ENCODE measurements around the gene CXXC5. TPM values are rescaled to one million over a fixed set of nuclear protein-coding genes. Genes with fewer than 3 reads are reported as not detected.

The CXXC5 gene
- total and polyA plus RNA-seq, 9 of the 15 experiments (the other 6 are each of a cell fraction or from before 2014, with no cell fraction given): 1.9 to 123 (median 45.8) TPM

DNA sequence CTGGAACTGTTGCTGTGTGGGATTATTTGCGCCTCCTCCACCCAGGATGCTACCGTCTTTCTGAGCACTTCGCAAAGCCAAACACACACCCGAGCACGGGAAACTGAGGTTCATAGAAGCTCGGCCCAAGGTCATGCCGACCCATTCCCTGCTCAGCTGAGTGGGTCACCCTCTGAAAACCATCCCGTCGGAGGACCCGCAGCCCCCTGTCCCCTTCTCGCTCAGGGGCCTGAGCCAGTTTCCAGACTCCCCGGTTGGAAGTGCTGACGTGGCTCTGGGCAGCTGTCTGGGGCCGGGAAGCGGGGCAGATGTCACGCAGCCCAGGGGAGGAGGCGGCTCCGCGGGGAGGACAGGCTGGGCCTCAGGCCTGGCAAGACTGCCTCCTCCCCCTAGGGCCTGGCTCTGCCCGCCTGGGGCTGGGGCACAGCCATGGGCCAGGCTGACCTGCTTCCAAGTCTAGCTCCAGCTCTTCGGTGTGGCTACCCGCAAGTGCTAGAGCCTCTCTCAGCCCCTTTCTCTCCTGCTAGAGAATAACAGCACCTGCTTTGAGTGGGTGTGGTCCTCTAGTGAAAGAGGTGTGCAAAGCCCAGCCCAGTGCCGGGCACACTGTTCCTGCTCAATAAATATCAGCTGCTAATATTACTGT, 9.9 kb upstream of the CXXC5 start (continued):
- no peak for TF ChIP-seq TBP (optimal IDR thresholded peaks at IDR 0.05; ENCODE audit: low read depth, low read length)
- TF ChIP-seq ZNF263 (CRISPR knock-in tag; IDR thresholded peaks at IDR 0.05; ENCODE audit: borderline replicate concordance): no peak
- TF ChIP-seq TFAM (CRISPR knock-in tag; conservative IDR thresholded peaks at IDR 0.05): no peak
- no peak for TF ChIP-seq GABPB1 (CRISPR knock-in tag; IDR thresholded peaks at IDR 0.05)
- TF ChIP-seq NFE2 (IDR thresholded peaks at IDR 0.05; ENCODE audit: low read depth): 0 out of 2 replicates have a peak, but pooled peaks have one; percentile 24
- no peak for TF ChIP-seq ZNF79 (CRISPR knock-in tag; IDR thresholded peaks at IDR 0.05; ENCODE audit: low read depth)
- no peak for TF ChIP-seq DDX20 (tag; IDR thresholded peaks at IDR 0.05; ENCODE audit: low read depth)
- no peak for TF ChIP-seq MCM3 (IDR thresholded peaks at IDR 0.05)
- TF ChIP-seq, protein P1, sequence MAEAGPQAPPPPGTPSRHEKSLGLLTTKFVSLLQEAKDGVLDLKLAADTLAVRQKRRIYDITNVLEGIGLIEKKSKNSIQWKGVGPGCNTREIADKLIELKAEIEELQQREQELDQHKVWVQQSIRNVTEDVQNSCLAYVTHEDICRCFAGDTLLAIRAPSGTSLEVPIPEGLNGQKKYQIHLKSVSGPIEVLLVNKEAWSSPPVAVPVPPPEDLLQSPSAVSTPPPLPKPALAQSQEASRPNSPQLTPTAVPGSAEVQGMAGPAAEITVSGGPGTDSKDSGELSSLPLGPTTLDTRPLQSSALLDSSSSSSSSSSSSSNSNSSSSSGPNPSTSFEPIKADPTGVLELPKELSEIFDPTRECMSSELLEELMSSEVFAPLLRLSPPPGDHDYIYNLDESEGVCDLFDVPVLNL (CRISPR knock-in tag; IDR thresholded peaks at IDR 0.05; ENCODE audit: low read depth): no peak
- no peak for TF ChIP-seq ZNF239 (CRISPR knock-in tag; IDR thresholded peaks at IDR 0.05)
- TF ChIP-seq, protein P2, sequence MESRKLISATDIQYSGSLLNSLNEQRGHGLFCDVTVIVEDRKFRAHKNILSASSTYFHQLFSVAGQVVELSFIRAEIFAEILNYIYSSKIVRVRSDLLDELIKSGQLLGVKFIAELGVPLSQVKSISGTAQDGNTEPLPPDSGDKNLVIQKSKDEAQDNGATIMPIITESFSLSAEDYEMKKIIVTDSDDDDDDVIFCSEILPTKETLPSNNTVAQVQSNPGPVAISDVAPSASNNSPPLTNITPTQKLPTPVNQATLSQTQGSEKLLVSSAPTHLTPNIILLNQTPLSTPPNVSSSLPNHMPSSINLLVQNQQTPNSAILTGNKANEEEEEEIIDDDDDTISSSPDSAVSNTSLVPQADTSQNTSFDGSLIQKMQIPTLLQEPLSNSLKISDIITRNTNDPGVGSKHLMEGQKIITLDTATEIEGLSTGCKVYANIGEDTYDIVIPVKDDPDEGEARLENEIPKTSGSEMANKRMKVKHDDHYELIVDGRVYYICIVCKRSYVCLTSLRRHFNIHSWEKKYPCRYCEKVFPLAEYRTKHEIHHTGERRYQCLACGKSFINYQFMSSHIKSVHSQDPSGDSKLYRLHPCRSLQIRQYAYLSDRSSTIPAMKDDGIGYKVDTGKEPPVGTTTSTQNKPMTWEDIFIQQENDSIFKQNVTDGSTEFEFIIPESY (CRISPR knock-in tag; IDR thresholded peaks at IDR 0.05): no peak
- no peak for TF ChIP-seq TCF3 (CRISPR knock-in tag; IDR thresholded peaks at IDR 0.05)
- TF ChIP-seq TEAD4 (IDR thresholded peaks at IDR 0.05; ENCODE audit: low read length): 0 out of 2 replicates have a peak, but pooled peaks have one; percentile 1
- no peak for TF ChIP-seq TEAD4 (CRISPR knock-in tag; IDR thresholded peaks at IDR 0.05; ENCODE audit: borderline replicate concordance)
- TF ChIP-seq TEAD2 (tag; IDR thresholded peaks at IDR 0.05): no peak
- no peak for TF ChIP-seq FOSL1 (tag; conservative IDR thresholded peaks at IDR 0.05)
- no peak for TF ChIP-seq FOXP1 (CRISPR knock-in tag; IDR thresholded peaks at IDR 0.05)
- TF ChIP-seq POLR2H (tag; IDR thresholded peaks at IDR 0.05; ENCODE audit: low read depth): no peak
- TF ChIP-seq, protein P3, sequence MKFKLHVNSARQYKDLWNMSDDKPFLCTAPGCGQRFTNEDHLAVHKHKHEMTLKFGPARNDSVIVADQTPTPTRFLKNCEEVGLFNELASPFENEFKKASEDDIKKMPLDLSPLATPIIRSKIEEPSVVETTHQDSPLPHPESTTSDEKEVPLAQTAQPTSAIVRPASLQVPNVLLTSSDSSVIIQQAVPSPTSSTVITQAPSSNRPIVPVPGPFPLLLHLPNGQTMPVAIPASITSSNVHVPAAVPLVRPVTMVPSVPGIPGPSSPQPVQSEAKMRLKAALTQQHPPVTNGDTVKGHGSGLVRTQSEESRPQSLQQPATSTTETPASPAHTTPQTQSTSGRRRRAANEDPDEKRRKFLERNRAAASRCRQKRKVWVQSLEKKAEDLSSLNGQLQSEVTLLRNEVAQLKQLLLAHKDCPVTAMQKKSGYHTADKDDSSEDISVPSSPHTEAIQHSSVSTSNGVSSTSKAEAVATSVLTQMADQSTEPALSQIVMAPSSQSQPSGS (CRISPR knock-in tag; IDR thresholded peaks at IDR 0.05): no peak
- peak; percentile 21 for TF ChIP-seq RBM22 (IDR thresholded peaks at IDR 0.05; ENCODE audit: low read depth, low read length, poor library complexity, severe bottlenecking)
- TF ChIP-seq CBX2 (IDR thresholded peaks at IDR 0.05; ENCODE audit: insufficient read depth, low read length, poor library complexity, severe bottlenecking): no peak
- no peak for TF ChIP-seq ZNF507 (tag; conservative IDR thresholded peaks at IDR 0.05)
- TF ChIP-seq, protein P4, sequence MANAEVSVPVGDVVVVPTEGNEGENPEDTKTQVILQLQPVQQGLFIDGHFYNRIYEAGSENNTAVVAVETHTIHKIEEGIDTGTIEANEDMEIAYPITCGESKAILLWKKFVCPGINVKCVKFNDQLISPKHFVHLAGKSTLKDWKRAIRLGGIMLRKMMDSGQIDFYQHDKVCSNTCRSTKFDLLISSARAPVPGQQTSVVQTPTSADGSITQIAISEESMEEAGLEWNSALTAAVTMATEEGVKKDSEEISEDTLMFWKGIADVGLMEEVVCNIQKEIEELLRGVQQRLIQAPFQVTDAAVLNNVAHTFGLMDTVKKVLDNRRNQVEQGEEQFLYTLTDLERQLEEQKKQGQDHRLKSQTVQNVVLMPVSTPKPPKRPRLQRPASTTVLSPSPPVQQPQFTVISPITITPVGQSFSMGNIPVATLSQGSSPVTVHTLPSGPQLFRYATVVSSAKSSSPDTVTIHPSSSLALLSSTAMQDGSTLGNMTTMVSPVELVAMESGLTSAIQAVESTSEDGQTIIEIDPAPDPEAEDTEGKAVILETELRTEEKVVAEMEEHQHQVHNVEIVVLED (CRISPR knock-in tag; IDR thresholded peaks at IDR 0.05): peak; percentile 31; the same call in 1 of the 2 replicates
- no peak for TF ChIP-seq ZNF253 (CRISPR knock-in tag; conservative IDR thresholded peaks at IDR 0.05)

Measured in K562 (cell line).